SK-N-MC (cell line): ENCODE measurements around the gene SNU13.
"Not testable (repeated sequence)": the region's sequence is repeated elsewhere in the genome, so short reads cannot be mapped to it uniquely, and the experiment has no call there.

Source experiments
- DNase-seq: peaks from one replicate; pipeline ENCODE4 v3.0.0-alpha.2; 2011; ENCODE audit warnings: low read depth, low spot score
- H3K27ac ChIP-seq: fragments of 200-600 bp; sonication (generic); 2 replicates; pipeline ENCODE4 v1.5.1; 2016; ENCODE audit warnings: mixed run types
- H3K36me3 ChIP-seq: fragments of 200-600 bp; sonication (generic); 2 replicates; pipeline ENCODE4 v1.6.1; 2017; ENCODE audit warnings: antibody characterized with exemption, low read length, mixed read lengths; ENCODE audit not compliant: insufficient read depth
- H3K4me3 ChIP-seq: fragments of 200-600 bp; sonication (generic); 2 replicates; pipeline ENCODE4 v1.5.1; 2016
- H3K9ac ChIP-seq: fragments of 200-600 bp; sonication (generic); 2 replicates; pipeline ENCODE4 v1.8.0; 2017; ENCODE audit warnings: mixed run types, mixed read lengths; ENCODE audit not compliant: insufficient read length
- H3K9me3 ChIP-seq: fragments of 200-600 bp; sonication (generic); 2 replicates; pipeline ENCODE4 v1.6.1; 2017; ENCODE audit warnings: low read depth, mild to moderate bottlenecking, antibody characterized with exemption, low read length, moderate library complexity, mixed read lengths
- EZH2 ChIP-seq: fragments of 200-600 bp; sonication (generic); IDR thresholded peaks from one replicate; pipeline ENCODE4 v1.6.1; 2017; ENCODE audit warnings: antibody characterized with exemption
- FOXP2 ChIP-seq: optimal IDR thresholded peaks from 2 replicates; pipeline ENCODE3; 2011; ENCODE audit warnings: mild to moderate bottlenecking, moderate library complexity; ENCODE audit not compliant: insufficient read depth; ENCODE audit errors: extremely low read length, control extremely low read depth
- POLR2AphosphoS5 ChIP-seq: IDR thresholded peaks from 2 replicates; pipeline ENCODE4 v1.6.1; 2012; ENCODE audit warnings: mild to moderate bottlenecking, low read depth, low read length, borderline replicate concordance

The SNU13 gene

GRCh38 chr22:41688365-41689211, at the start of gene SNU13:
SNU13 (minus strand) TSS chr22:41688867; CDS start chr22:41688796, 71 bp downstream.
- peak within 1 kb of the TSS; percentile 97 for H3K9ac ChIP-seq
- peak; percentile 60 for DNase-seq
- H3K27ac ChIP-seq = peak within 1 kb of the TSS; percentile 91
- no peaks in the 10 kb centered on the region for H3K9me3 ChIP-seq
- H3K4me3 ChIP-seq = peak within 1 kb of the TSS; percentile 99
- no peaks in the 10 kb centered on the region for H3K36me3 ChIP-seq
- TF ChIP-seq FOXP2 (peak; percentile 65), EZH2 (no peak), POLR2AphosphoS5 (peak; percentile 92)

- H3K36me3 ChIP-seq, H3K4me3 ChIP-seq, DNase-seq, H3K9me3 ChIP-seq, H3K9ac ChIP-seq, H3K27ac ChIP-seq: not testable (repeated sequence)
Observed at GRCh38 chr22:41733241-41733640, 44.6 kb upstream of the SNU13 start.

DNA sequence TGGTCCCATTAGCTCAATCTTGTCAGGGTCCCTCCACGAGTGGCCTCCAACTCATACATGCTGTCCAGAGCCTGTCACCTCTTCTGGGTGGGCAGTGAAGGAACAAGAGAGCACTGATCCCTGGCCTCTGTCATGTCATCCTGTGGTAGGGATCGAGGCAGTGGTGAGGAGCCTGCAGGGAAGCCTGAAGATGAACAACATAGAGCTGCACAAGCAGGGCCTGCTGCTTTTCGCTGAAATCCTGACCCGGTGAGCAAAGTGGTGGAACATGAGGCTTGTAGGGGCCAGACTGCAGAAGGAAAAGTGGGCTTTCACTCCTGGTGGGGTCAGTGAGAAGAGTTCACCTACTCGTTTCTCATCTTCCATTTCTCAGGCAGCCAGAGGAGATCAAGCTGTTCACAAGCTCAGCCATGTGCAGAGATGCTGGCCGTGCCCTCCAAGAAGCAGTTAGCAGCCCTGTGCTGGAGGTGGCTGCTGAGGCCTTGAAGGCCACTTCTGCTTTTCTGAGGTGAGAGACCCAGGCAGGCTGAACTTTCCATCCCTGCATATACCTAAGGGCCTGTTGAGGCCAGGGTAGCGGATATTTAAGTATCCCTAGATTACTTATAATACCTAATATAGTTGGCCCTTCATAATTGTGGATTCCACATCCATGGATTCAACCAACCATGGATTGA, 43.6 kb upstream of the SNU13 start:
- no peak for DNase-seq
- H3K9ac ChIP-seq = no peak overlapping the region
- H3K4me3 ChIP-seq = no peak overlapping the region
- TF ChIP-seq POLR2AphosphoS5 (no peak), EZH2 (no peak), FOXP2 (no peak)
- H3K36me3 ChIP-seq = no peaks in the 10 kb centered on the region
- H3K27ac ChIP-seq = no peak overlapping the region
- no peaks in the 10 kb centered on the region for H3K9me3 ChIP-seq

- no peaks in the 10 kb centered on the region for H3K36me3 ChIP-seq
- H3K4me3 ChIP-seq = no peak overlapping the region
- TF ChIP-seq POLR2AphosphoS5 (no peak), FOXP2 (no peak), EZH2 (no peak)
- H3K9ac ChIP-seq = no peak overlapping the region
- no peak for DNase-seq
- H3K27ac ChIP-seq = no peak overlapping the region
- H3K9me3 ChIP-seq = no peaks in the 10 kb centered on the region
Observed at GRCh38 chr22:41731609-41732008, 42.9 kb upstream of the SNU13 start.

- H3K9ac ChIP-seq = no peak overlapping the region
- H3K36me3 ChIP-seq = no peaks in the 10 kb centered on the region
- TF ChIP-seq EZH2 (no peak), POLR2AphosphoS5 (no peak)
- H3K9me3 ChIP-seq = no peaks in the 10 kb centered on the region
- H3K27ac ChIP-seq = no peak overlapping the region
- H3K4me3 ChIP-seq = no peak overlapping the region
- DNase-seq = no peak
Observed at GRCh38 chr22:41725510-41726110, 36.9 kb upstream of the SNU13 start.

DNA sequence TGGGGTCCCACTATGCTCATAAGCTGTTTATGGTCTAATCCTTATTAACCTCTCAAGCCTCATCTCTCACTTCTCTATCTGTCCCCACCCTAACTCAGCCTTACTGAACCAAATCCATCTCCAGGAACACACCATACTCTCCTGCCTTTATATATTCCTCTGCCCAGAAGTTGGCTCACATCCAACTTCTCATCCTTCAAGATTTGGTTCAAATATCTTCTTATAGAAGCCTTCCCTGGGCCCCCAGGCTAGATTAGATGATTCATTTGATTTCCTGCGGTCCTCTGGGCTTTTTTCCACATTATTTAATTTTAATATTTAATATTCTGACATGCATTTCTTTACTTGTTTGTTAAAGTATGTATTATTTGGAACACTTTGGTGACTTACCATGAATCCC, 33.8 kb upstream of the SNU13 start:
- H3K36me3 ChIP-seq = no peaks in the 10 kb centered on the region
- H3K9me3 ChIP-seq = no peaks in the 10 kb centered on the region
- no peak overlapping the region for H3K9ac ChIP-seq
- peak; percentile 34 for DNase-seq
- TF ChIP-seq FOXP2 (no peak), POLR2AphosphoS5 (no peak), EZH2 (no peak)
- H3K27ac ChIP-seq = no peak overlapping the region; the same call in 1 of the 2 replicates
- no peak overlapping the region for H3K4me3 ChIP-seq

- no peak for DNase-seq
- no peak overlapping the region for H3K4me3 ChIP-seq
- TF ChIP-seq EZH2 (no peak), POLR2AphosphoS5 (no peak), FOXP2 (no peak)
- no peaks in the 10 kb centered on the region for H3K9me3 ChIP-seq
- H3K36me3 ChIP-seq = no peaks in the 10 kb centered on the region
- H3K27ac ChIP-seq = no peak overlapping the region
- no peak overlapping the region for H3K9ac ChIP-seq
Observed at GRCh38 chr22:41713004-41713403, 24.3 kb upstream of the SNU13 start.

DNA sequence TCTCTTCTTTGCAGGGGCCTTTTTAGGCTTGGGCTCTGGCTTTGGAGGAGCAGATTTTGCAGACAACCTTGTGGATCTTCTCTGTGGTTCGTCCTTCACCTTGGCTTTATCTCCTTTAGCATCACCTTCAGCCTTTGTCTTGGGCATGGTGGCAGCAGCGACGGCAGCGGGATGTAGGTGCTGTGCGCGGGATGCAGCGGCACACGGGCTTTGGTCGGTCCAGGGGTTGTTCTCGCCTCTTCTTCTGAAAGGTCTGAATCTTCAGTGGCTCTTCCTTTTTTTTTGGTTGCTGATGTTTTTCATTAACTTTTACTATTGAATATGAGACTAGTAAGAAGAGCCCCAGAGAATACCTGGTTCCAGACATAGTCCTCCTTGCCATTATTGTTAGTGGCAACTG, 20.7 kb upstream of the SNU13 start:
- H3K36me3 ChIP-seq = no peaks in the 10 kb centered on the region
- no peak overlapping the region for H3K27ac ChIP-seq
- no peak for DNase-seq
- no peak for TF ChIP-seq FOXP2
- TF ChIP-seq EZH2 = no peak
- TF ChIP-seq POLR2AphosphoS5 = no peak
- H3K4me3 ChIP-seq = no peak overlapping the region
- no peaks in the 10 kb centered on the region for H3K9me3 ChIP-seq
- H3K9ac ChIP-seq = no peak overlapping the region
